Brain microvascular endothelial cell (primary cell): ENCODE data around the gene NDUFB7.
"Not testable (repeated sequence)": the region's sequence is repeated elsewhere in the genome, so short reads cannot be mapped to it uniquely, and the experiment has no call there.

Experiments used
- DNase-seq: peaks from one replicate; pipeline ENCODE4 v3.0.0-alpha.2; 2020
- H3K27ac ChIP-seq: fragments of 250-450 bp; sonication (Bioruptor Pico); 2 replicates; pipeline ENCODE4 v1.5.1; 2020; ENCODE audit warnings: mild to moderate bottlenecking, moderate library complexity
- H3K27me3 ChIP-seq: fragments of 250-450 bp; sonication (Bioruptor Pico); replicated peaks from 2 replicates; pipeline ENCODE4 v1.5.1; 2020; ENCODE audit warnings: mild to moderate bottlenecking
- H3K36me3 ChIP-seq: fragments of 250-450 bp; sonication (Bioruptor Pico); replicated peaks from 2 replicates; pipeline ENCODE4 v1.5.1; 2020; ENCODE audit warnings: mild to moderate bottlenecking
- H3K4me3 ChIP-seq: 2 replicates; pipeline ENCODE4 v1.5.1; 2011; ENCODE audit warnings: low read depth, mild to moderate bottlenecking, control low read depth, low read length, moderate library complexity
- CTCF ChIP-seq: IDR thresholded peaks from 2 replicates; pipeline ENCODE4 v1.5.1; 2011; ENCODE audit warnings: low read depth, mild to moderate bottlenecking, moderate library complexity, low read length, control low read depth, inconsistent platforms; ENCODE audit errors: missing control alignments
- in situ Hi-C: cut with HindIII; loops from 2 replicates; pipeline ENCODE4 v1.10.0; 2017; ENCODE audit warnings: low sequenced_read_pairs, low pct_ligation_motif_present

The NDUFB7 gene

GRCh38 chr19:14571695-14572490, at the start of gene NDUFB7:
NDUFB7 (minus strand) TSS chr19:14572066; CDS start chr19:14572000, 66 bp downstream.
- peak; percentile 92 for DNase-seq
- H3K27ac ChIP-seq = peak within 1 kb of the TSS; percentile 62
- in situ Hi-C loops = loop anchor here (10.0 kb wide), 1 partner anchor 113 kb away; no protein-coding TSS in a partner anchor

GRCh38 chr19:14619404-14619803, 47.5 kb upstream of the NDUFB7 start:
- H3K36me3 ChIP-seq = no peaks in the 10 kb centered on the region
- H3K27me3 ChIP-seq = no peaks in the 10 kb centered on the region
- H3K4me3 ChIP-seq = no peak overlapping the region
- no peak for TF ChIP-seq CTCF
- DNase-seq = no peak
- in situ Hi-C loops = no loop called here
- no peak overlapping the region for H3K27ac ChIP-seq

More at GRCh38 chr19:14571695-14572490, at the start of gene NDUFB7:
- no peaks in the 10 kb centered on the region for H3K27me3 ChIP-seq
- no peaks in the 10 kb centered on the region for H3K36me3 ChIP-seq
- peak within 1 kb of the TSS; percentile 99 for H3K4me3 ChIP-seq
- peak; percentile 81 for TF ChIP-seq CTCF

GRCh38 chr19:14616407-14616806, 44.5 kb upstream of the NDUFB7 start:
- in situ Hi-C loops = no loop called here
- Histone ChIP-seq H3K4me3 (no peak overlapping the region), H3K36me3 (no peaks in the 10 kb centered on the region), H3K27ac (no peak overlapping the region), H3K27me3 (no peaks in the 10 kb centered on the region)
- DNase-seq = no peak
- TF ChIP-seq CTCF = no peak

- no peak for TF ChIP-seq CTCF
- no peak overlapping the region for H3K27ac ChIP-seq
- H3K36me3 ChIP-seq = no peaks in the 10 kb centered on the region
- DNase-seq = no peak
- no peaks in the 10 kb centered on the region for H3K27me3 ChIP-seq
- H3K4me3 ChIP-seq = no peak overlapping the region
- in situ Hi-C loops = no loop called here
Observed at GRCh38 chr19:14615623-14616022, 43.8 kb upstream of the NDUFB7 start.

- no peak for DNase-seq
- Histone ChIP-seq H3K4me3 (no peak overlapping the region), H3K27ac (no peak overlapping the region), H3K27me3 (no peaks in the 10 kb centered on the region), H3K36me3 (no peaks in the 10 kb centered on the region)
- in situ Hi-C loops = no loop called here
- TF ChIP-seq CTCF = no peak
Observed at GRCh38 chr19:14614099-14614412, 42.2 kb upstream of the NDUFB7 start.

GRCh38 chr19:14613399-14614098, 41.7 kb upstream of the NDUFB7 start:
- H3K27me3 ChIP-seq, DNase-seq, H3K36me3 ChIP-seq, H3K4me3 ChIP-seq, in situ Hi-C loops, H3K27ac ChIP-seq: not testable (repeated sequence)
